ENCODE results near the gene ARAP1. TPM values are rescaled to one million over a fixed set of nuclear protein-coding genes. Genes with fewer than 3 reads are reported as not detected.

The ARAP1 gene
- total RNA-seq, 1 experiment from 2014 or later = 53.0 TPM

GRCh38 chr11:72724021-72724551 is 28.1 kb downstream of the ARAP1 start:
- CTCF ChIA-PET = interaction anchor here (1.3 to 2.6 kb wide), 2 partner anchors 57 to 70 kb away, joined by 4 to 15 read pairs; partner anchors contain the start of gene STARD10
- BruUV-seq (replicated peaks) = no TSS peak
- intact Hi-C loops (cut with micrococcal nuclease; ENCODE audit: unreplicated experiment) = loop anchor here (5.0 to 10.0 kb wide), 2 partner anchors 88 to 451 kb away; partner anchors contain the start of gene ATG16L2
- H3K27ac Mint-ChIP-seq (ENCODE audit: unreplicated experiment) = no peak overlapping the region
- H3K9me3 Mint-ChIP-seq (ENCODE audit: low read depth, unreplicated experiment) = no peaks in the 10 kb centered on the region
- TF ChIP-seq CTCF (IDR thresholded peaks at IDR 0.05; ENCODE audit: unreplicated experiment) = no peak
- peaks cover 40% of the 10 kb centered on the region for H3K4me1 Mint-ChIP-seq (ENCODE audit: low read depth, unreplicated experiment)
- peaks cover 25% of the 10 kb centered on the region for H3K36me3 Mint-ChIP-seq (ENCODE audit: insufficient read depth, unreplicated experiment)
- H3K27me3 Mint-ChIP-seq (ENCODE audit: unreplicated experiment) = no peaks in the 10 kb centered on the region
- DNase-seq = no peak
- no peak overlapping the region for H3K4me3 Mint-ChIP-seq (ENCODE audit: low read depth, unreplicated experiment)

DNA sequence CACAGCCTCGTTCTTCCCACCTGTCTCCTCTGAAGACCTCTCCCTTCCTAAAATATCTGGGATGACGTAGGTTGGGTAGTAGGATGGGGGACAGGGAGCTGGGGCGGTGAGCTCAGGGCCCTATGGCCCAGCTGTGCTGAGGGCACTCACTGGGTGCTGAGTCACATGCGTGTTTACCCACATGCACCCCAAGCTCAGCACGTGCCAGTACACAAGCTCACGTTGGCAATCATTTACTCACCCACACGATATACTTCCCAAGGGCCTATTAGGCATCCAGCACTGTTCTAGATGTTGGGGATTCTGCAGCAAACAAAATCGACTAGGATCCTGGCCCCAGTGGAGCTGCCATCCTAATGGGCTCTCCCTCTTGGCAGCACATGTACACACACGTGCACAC is 28.7 kb downstream of the ARAP1 start:
- Mint-ChIP-seq H3K4me1 (ENCODE audit: low read depth, unreplicated experiment) (peaks cover 40% of the 10 kb centered on the region), H3K27ac (ENCODE audit: unreplicated experiment) (no peak overlapping the region), H3K9me3 (ENCODE audit: low read depth, unreplicated experiment) (no peaks in the 10 kb centered on the region), H3K36me3 (ENCODE audit: insufficient read depth, unreplicated experiment) (peaks cover 25% of the 10 kb centered on the region), H3K27me3 (ENCODE audit: unreplicated experiment) (no peaks in the 10 kb centered on the region), H3K4me3 (ENCODE audit: low read depth, unreplicated experiment) (no peak overlapping the region)
- CTCF ChIA-PET = interaction anchor here (1.3 to 2.6 kb wide), 2 partner anchors 58 to 71 kb away, joined by 4 to 15 read pairs; partner anchors contain the start of gene STARD10
- intact Hi-C loops (cut with micrococcal nuclease; ENCODE audit: unreplicated experiment) = loop anchor here (5.0 to 10.0 kb wide), 2 partner anchors 89 to 451 kb away; partner anchors contain the start of gene ATG16L2
- no TSS peak for BruUV-seq (replicated peaks)
- DNase-seq = peak; percentile 20
- no peak for TF ChIP-seq CTCF (IDR thresholded peaks at IDR 0.05; ENCODE audit: unreplicated experiment)

- H3K4me1 Mint-ChIP-seq (ENCODE audit: low read depth, unreplicated experiment) = peaks cover 40% of the 10 kb centered on the region
- no TSS peak for BruUV-seq (replicated peaks)
- CTCF ChIA-PET = interaction anchor here (2.6 kb wide), 1 partner anchor 72 kb away, joined by 15 read pairs; the partner anchor contains the start of gene STARD10
- no peak for TF ChIP-seq CTCF (IDR thresholded peaks at IDR 0.05; ENCODE audit: unreplicated experiment)
- DNase-seq = peak; percentile 84
- intact Hi-C loops (cut with micrococcal nuclease; ENCODE audit: unreplicated experiment) = loop anchor here (5.0 to 10.0 kb wide), 2 partner anchors 90 to 453 kb away; partner anchors contain the start of gene ATG16L2
- H3K4me3 Mint-ChIP-seq (ENCODE audit: low read depth, unreplicated experiment) = peak overlapping the region; percentile 66
- peak overlapping the region; percentile 57 for H3K27ac Mint-ChIP-seq (ENCODE audit: unreplicated experiment)
- no peaks in the 10 kb centered on the region for H3K27me3 Mint-ChIP-seq (ENCODE audit: unreplicated experiment)
- H3K36me3 Mint-ChIP-seq (ENCODE audit: insufficient read depth, unreplicated experiment) = peaks cover 25% of the 10 kb centered on the region
- H3K9me3 Mint-ChIP-seq (ENCODE audit: low read depth, unreplicated experiment) = no peaks in the 10 kb centered on the region
These were observed 30.0 kb downstream of the ARAP1 start for GRCh38 chr11:72722050-72722748.

DNA sequence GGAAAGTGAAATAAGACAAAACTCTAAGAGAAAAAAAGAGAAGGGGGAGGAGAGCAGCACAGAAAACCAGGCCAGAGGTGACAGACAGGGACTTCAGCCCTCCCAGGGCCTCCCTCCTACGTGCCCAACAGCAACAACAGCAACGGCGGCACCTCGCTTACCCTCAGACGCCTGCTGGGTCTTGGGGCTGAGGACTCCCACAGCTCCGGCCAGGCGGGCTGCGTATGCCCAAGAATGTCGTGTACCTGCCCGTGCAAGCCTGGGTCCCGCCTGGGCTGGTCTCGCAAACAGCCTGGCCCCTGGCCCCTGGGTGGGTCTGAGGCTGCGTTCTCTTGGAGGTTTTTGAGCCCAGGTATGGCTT is 30.5 kb downstream of the ARAP1 start:
- H3K27ac Mint-ChIP-seq (ENCODE audit: unreplicated experiment) = peak overlapping the region; percentile 57
- no peak for DNase-seq
- H3K4me3 Mint-ChIP-seq (ENCODE audit: low read depth, unreplicated experiment) = peak overlapping the region; percentile 66
- intact Hi-C loops (cut with micrococcal nuclease; ENCODE audit: unreplicated experiment) = loop anchor here (5.0 to 10.0 kb wide), 2 partner anchors 91 to 453 kb away; partner anchors contain the start of gene ATG16L2
- H3K36me3 Mint-ChIP-seq (ENCODE audit: insufficient read depth, unreplicated experiment) = peaks cover 25% of the 10 kb centered on the region
- CTCF ChIA-PET = interaction anchor here (2.6 kb wide), 1 partner anchor 73 kb away, joined by 15 read pairs; the partner anchor contains the start of gene STARD10
- no peak for TF ChIP-seq CTCF (IDR thresholded peaks at IDR 0.05; ENCODE audit: unreplicated experiment)
- BruUV-seq (replicated peaks) = TSS peak; percentile 93
- no peaks in the 10 kb centered on the region for H3K9me3 Mint-ChIP-seq (ENCODE audit: low read depth, unreplicated experiment)
- peaks cover 40% of the 10 kb centered on the region for H3K4me1 Mint-ChIP-seq (ENCODE audit: low read depth, unreplicated experiment)
- no peaks in the 10 kb centered on the region for H3K27me3 Mint-ChIP-seq (ENCODE audit: unreplicated experiment)
